Endothelial cell (in vitro differentiated cells): Measurements from ENCODE around the gene FBXL22. TPM values are rescaled to one million over a fixed set of nuclear protein-coding genes. Genes with fewer than 3 reads are reported as not detected.

Source experiments
- DNase-seq: peaks from one replicate; pipeline ENCODE4 v3.0.0; 2021; ENCODE audit warnings: low spot score
- H3K27ac Mint-ChIP-seq: one replicate; pipeline ENCODE4 v1.8.0; 2021; ENCODE audit warnings: mixed read lengths, inconsistent platforms; ENCODE audit not compliant: unreplicated experiment
- H3K27me3 Mint-ChIP-seq: one replicate; pipeline ENCODE4 v1.8.0; 2021; ENCODE audit warnings: mild to moderate bottlenecking, moderate library complexity, mixed read lengths, inconsistent platforms; ENCODE audit not compliant: unreplicated experiment
- H3K36me3 Mint-ChIP-seq: one replicate; pipeline ENCODE4 v1.8.0; 2021; ENCODE audit warnings: mild to moderate bottlenecking, low read depth, mixed read lengths, inconsistent platforms; ENCODE audit not compliant: unreplicated experiment
- H3K4me1 Mint-ChIP-seq: one replicate; pipeline ENCODE4 v1.8.0; 2021; ENCODE audit warnings: mild to moderate bottlenecking, mixed read lengths, inconsistent platforms; ENCODE audit not compliant: unreplicated experiment
- H3K4me3 Mint-ChIP-seq: one replicate; pipeline ENCODE4 v1.8.0; 2021; ENCODE audit warnings: mild to moderate bottlenecking, mixed read lengths, inconsistent platforms; ENCODE audit not compliant: unreplicated experiment
- H3K9me3 Mint-ChIP-seq: one replicate; pipeline ENCODE4 v1.8.0; 2021; ENCODE audit warnings: mixed read lengths, inconsistent platforms; ENCODE audit not compliant: unreplicated experiment
- total RNA-seq: library from RNA; stranded (reverse); fragmentation: NEBNext Ultra II Directional; extraction: Animal tissue kit (Norgen Biotek cat#: 25700); gene quantifications from one replicate; pipeline ENCODE4 v1.2.1, GENCODE V29; 2021; ENCODE audit not compliant: unreplicated experiment
- TF ChIP-seq, protein P1 (sequence below): fragments of 200-600 bp; sonication (generic); IDR thresholded peaks from one replicate; pipeline ENCODE4 v1.5.0; 2021; ENCODE audit warnings: antibody characterized with exemption; ENCODE audit not compliant: unreplicated experiment

Gene FBXL22
- total RNA-seq, 1 donor from 2014 or later = 0.31 TPM

DNA sequence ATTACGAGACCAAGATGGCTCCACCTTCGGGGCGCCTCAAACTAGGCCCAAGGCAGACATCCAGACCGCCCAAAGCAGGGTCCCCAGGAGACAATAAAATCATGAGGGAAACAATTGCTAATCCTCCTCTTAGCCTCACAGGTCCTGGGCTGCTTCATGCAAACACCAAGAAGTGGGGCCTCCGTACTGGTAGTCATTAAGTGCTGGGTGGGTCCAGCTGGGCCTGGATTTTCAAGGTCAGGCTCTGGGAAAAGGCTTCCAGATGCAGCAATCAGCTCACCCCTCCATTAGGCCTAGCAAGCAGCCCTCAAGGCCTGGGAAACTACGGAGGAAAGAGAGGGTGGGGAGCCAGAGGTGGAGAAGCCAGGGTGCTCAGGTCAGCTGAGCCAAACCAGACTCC is 634 bp downstream of the FBXL22 start:
- no peak overlapping the region for H3K27ac Mint-ChIP-seq
- peaks cover 24% of the 10 kb centered on the region for H3K27me3 Mint-ChIP-seq
- H3K36me3 Mint-ChIP-seq = peaks cover 12% of the 10 kb centered on the region
- no peak for DNase-seq
- no peaks in the 10 kb centered on the region for H3K9me3 Mint-ChIP-seq
- TF ChIP-seq, protein P1, sequence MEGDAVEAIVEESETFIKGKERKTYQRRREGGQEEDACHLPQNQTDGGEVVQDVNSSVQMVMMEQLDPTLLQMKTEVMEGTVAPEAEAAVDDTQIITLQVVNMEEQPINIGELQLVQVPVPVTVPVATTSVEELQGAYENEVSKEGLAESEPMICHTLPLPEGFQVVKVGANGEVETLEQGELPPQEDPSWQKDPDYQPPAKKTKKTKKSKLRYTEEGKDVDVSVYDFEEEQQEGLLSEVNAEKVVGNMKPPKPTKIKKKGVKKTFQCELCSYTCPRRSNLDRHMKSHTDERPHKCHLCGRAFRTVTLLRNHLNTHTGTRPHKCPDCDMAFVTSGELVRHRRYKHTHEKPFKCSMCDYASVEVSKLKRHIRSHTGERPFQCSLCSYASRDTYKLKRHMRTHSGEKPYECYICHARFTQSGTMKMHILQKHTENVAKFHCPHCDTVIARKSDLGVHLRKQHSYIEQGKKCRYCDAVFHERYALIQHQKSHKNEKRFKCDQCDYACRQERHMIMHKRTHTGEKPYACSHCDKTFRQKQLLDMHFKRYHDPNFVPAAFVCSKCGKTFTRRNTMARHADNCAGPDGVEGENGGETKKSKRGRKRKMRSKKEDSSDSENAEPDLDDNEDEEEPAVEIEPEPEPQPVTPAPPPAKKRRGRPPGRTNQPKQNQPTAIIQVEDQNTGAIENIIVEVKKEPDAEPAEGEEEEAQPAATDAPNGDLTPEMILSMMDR = no peak
- peaks cover 39% of the 10 kb centered on the region for H3K4me1 Mint-ChIP-seq
- no peak overlapping the region for H3K4me3 Mint-ChIP-seq

DNA sequence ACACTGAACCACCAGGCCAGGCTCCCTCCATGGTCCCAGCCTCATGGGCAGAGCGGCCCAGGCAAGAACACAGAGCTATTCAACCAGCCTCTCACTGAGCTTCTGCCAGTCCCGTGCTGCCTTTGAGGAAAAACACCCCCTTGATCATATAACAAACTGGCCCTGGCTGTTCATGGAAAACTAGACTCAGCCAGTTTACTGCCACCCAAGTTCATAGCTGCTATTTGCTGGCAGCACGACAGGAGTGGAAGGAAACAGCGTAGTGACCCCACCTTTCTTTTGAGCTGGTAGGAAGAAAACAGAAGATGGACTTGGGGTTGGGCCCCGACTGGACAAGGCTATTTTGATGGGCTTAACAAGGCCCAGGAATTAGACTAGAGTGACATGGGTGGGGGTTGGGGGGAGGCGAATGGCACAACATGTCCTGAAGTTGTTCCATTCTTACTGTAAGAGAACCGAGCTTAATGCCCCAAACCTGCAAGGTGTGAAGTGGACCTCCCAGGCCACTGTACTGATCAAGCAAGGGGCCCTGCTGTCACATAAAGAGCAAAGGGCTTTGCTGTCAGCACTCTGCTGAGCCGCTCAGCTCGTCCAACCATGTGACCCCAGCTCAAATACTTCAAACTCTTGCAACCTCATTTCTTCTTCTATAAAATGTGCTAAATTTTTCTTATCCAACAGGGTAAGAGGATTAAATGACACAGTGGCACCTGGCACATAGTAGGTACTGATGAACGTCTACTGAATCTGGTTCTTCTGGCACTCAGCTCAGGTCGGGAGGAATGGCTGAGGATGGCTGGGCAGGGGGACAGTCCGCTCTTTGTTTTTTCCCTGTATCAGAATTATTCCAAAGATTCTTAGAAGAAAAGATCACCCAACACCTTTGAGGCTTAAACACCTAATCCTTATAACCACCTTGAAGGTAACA is 1.6 kb downstream of the FBXL22 start:
- peak overlapping the region; percentile 12 for H3K4me3 Mint-ChIP-seq
- H3K27me3 Mint-ChIP-seq = peaks cover 27% of the 10 kb centered on the region
- peaks cover 39% of the 10 kb centered on the region for H3K4me1 Mint-ChIP-seq
- H3K27ac Mint-ChIP-seq = no peak overlapping the region
- DNase-seq = no peak
- peaks cover 15% of the 10 kb centered on the region for H3K36me3 Mint-ChIP-seq
- TF ChIP-seq, protein P1 = no peak
- no peaks in the 10 kb centered on the region for H3K9me3 Mint-ChIP-seq

DNA sequence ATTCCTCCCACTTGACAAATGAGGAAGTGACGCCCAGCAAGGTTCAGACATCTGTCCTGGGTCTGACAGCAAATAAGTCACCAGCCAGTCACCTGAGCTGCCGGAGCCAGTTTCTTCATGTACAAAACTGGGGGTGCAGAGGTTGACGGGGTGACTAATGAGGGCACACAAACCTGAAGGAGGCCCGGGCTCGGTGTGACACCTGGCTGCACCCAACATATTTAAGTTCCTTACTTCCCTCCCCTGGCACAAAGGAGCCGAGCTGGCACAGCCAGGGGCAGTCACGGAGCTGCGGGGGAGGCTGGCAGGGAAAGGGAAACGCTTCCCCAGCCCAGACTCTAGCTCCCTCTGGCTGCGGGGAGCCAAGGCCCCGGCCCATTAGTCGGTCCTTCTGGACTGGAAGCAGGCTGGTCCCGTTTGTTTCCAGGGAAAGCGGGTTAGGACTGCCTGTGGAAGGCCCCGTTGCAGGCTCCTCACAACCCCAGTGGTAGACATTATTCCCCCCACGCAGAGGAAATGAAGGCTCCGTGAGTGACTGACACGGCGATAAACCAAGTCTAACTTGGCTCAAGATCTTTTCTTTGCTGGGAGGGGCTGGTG is 2.3 kb downstream of the FBXL22 start:
- peaks cover 30% of the 10 kb centered on the region for H3K27me3 Mint-ChIP-seq
- H3K36me3 Mint-ChIP-seq = peaks cover 11% of the 10 kb centered on the region
- no peaks in the 10 kb centered on the region for H3K9me3 Mint-ChIP-seq
- DNase-seq = peak; percentile 47
- H3K4me3 Mint-ChIP-seq = peak overlapping the region; percentile 12
- H3K27ac Mint-ChIP-seq = no peak overlapping the region
- TF ChIP-seq, protein P1 = no peak
- peaks cover 38% of the 10 kb centered on the region for H3K4me1 Mint-ChIP-seq

DNA sequence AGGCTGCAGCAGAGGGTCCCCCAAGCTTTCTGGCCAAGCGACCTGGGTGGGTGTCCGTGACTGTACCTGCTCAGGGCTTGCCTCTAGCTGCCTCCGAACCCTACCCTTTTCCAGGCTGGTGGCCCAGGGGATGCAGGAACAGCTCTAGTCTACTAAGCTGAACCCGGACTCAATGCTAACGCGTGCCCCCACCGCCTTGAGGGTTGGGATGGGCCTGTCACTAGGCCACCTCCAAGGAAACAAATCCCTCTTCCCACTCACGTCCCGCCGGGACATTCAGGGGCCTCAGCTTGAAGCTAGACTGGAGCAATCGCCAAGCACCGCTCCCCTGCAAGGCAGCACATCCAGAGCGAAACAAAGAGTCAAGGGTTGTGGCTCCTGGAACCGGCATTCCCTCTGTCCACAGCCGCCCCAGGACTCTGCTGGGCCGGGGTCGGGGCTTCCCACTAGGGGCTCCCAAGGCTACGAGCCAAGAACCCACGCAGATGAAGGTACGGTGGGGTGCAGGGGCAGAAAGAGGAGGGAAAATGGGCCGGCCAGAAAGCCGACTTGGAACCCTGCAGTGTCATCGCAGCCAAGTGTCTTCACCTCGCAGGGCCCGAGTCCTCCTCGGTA is 2.9 kb downstream of the FBXL22 start:
- Mint-ChIP-seq H3K27ac (no peak overlapping the region), H3K4me1 (peaks cover 32% of the 10 kb centered on the region), H3K4me3 (peak overlapping the region; percentile 62), H3K36me3 (peaks cover 11% of the 10 kb centered on the region), H3K9me3 (no peaks in the 10 kb centered on the region), H3K27me3 (peaks cover 30% of the 10 kb centered on the region)
- DNase-seq = no peak
- TF ChIP-seq, protein P1 = no peak
